GM21360 (cell line): ENCODE measurements around the gene C1orf21.

Experiments used
- ATAC-seq: cut with Tn5 transposase; IDR thresholded peaks from one replicate; pipeline ENCODE4 v1.9.1; 2021; ENCODE audit warnings: mild to moderate bottlenecking, moderate library complexity; ENCODE audit not compliant: unreplicated experiment

The C1orf21 gene

DNA sequence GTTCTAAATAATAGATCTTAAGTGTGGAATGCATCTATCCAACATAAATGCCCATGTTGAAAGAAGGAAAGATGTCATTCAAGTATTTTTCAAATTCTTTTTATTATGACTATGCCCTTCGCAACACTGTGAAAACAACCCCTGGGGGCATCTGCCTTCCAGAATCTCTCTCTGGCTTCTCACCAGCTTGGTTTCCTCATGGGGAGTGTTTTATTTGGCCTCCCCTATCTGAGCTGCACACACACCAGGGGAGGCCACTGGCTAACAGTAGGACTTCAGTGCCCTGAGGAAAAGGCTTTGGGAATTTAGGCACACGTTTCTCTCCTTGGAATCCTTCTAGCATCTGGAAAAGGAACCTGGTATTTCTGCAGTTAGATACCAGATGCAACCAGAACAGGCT is 237.2 kb downstream of the C1orf21 start:
- ATAC-seq = no peak

DNA sequence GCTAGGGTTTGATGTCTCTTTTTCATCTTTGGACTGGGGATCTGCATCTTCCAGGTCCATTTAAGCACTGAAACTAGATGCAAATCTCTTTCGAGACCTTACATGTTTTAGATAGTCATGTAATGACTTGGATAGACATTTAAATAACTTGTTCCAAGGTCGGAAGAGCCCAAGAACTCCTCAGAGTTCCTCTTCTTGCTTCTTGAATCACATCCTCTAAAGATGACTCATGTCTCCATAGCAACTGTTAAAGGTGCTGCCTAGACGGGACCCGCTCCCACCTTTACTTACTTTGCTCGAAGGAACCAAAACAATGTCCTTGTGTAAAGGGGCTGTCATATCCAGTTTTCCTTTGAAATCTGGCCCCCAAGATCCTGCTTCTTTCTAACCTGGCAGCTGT is 237.8 kb downstream of the C1orf21 start:
- no peak for ATAC-seq

DNA sequence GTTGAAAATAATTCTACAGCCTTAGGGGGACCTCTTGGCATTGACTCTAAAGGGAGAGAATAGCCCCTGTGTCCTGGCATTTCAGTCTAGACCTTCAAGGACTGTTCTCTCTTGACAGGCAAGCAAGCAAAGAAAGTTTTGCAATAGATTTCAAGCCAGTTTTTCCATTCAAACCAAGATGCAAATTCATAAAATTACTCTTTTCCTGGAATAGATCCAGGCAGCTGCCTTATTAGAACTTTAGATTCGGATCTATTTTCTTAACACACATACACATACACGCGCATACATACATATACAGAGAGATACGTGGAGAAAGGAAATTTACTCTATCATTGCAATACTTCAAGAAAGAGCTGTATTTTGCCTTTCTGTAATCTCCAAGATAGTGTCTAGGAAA is 238.4 kb downstream of the C1orf21 start:
- ATAC-seq = no peak

DNA sequence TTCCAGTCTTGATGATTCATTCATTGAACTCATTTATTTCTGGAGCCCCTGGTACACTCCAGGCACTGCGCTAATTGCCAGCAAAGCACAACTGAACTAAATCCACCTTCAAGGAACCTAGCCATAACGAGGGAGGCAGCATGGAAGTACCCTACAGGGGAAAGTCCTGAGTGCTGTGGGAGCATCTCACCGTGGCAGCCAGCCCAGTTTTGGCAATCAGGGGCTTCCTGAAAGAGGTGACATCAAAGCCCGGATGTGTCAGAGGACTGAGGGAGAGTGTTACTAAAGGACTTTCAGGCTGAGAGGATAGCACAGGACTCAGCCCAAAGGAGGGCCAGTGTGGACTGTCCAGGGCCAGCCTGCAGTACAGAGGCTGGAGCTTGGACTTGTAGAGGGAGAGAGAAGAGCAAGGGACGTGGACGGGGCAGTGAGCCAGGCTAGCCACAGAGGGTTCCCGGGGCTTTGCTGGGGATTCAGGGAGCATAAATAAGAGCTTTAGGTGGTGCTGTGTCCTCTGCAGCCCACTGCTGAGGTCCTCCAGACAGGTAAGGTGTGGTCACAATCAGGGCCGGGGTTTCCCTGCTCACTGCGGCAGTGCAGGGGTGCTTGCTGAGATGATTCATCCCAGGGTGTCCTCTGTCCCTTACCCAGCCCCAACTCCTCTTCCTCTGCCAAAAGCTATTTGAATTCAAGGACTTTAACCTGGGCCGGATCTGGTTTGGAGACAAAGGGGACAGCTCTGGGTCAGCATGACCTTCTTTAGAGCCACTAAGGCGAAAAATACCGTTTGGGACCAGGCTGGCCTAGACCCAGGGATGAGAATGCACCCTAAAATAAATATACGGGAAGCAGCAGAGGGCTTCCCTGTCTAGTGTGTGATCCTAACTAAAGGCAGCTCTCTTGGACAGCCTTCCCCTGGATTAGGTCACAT is 239.5 kb downstream of the C1orf21 start:
- no peak for ATAC-seq

DNA sequence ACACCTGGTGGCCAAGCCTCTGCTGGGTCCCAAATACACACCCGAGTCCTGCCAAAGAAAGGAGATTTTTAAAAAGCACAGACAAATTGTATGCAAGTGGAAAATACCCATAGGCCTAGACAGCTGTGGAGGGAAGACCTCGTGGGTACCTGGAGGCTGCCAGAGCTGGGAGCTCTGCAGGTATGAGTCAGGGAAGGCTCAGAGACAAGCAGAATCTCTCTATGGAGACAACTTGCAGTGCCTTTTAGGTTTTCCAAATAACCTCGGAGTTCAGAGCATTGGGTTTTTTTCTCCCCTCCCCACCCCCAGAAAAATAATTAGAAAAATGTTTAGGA is 240.1 kb downstream of the C1orf21 start:
- no peak for ATAC-seq

DNA sequence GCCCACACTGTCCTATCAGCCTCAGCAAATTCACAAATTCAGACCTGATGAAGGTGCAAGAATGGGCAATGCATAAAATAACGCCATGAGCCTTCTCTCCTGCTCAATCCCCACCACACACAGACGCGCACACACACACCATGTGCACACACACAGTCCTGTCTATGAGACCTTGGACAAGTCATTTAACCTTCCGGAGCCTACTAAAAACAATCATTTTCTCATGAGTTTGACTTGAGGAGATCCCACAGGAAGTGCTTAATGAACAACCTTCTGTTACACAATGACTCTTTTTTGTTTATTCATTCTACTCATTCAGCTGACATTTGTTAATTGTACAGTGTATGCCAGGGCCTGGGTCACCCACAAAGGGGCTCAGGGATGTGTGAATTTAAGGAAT is 242.4 kb downstream of the C1orf21 start:
- no peak for ATAC-seq

DNA sequence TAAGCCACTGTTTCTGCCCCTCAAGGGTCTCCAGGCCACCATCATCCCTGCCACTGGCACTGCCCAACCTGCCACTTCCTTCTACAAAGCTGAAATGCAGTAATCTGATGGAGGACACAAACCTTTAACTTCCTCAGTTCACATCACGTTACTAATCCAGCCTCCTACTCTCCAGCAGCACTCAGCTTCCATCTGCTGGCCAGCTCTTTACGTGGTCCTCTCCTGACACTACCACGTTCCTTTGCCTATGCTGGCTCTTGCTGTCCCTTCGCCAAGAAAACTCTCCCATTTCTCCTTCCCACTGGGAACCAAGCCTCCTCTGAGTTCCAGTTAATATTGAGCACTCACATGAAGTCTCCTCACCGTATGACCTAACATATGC is 243.8 kb downstream of the C1orf21 start:
- ATAC-seq = no peak

DNA sequence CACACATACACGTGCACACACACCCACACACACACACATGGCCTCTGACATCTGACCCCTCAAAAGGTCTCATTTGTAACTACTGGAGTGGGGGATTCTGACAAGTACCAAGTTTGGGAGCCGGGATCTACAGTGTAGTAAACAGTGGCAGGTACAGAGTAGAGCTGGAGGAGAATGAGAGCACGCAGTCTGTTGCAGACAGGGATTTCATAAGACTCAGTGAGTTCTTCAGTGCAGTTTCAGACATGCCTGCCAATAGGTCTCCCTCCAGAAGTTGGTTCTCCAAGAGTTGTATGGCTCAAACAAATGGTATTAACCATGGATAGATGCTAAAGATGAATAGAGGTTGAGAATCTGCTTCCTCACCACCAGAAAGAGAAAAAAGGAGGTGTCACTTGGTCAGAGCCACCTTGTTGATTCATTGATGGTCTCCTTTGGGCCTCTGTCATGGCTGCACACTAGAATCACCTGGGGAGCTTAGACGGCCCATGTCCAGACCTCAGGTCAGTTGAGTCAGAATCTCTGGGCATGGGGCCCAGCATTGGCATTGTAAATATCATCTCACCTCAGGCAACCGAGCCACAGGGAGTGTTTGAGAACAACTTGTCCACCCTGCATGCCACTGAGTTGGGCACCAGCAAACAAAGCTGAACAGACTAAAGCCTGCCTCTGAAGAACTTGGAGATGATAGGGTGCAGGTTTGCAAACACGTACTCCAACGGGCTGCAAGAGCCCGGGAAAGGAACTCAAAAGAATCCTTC is 245.8 kb downstream of the C1orf21 start:
- no peak for ATAC-seq

DNA sequence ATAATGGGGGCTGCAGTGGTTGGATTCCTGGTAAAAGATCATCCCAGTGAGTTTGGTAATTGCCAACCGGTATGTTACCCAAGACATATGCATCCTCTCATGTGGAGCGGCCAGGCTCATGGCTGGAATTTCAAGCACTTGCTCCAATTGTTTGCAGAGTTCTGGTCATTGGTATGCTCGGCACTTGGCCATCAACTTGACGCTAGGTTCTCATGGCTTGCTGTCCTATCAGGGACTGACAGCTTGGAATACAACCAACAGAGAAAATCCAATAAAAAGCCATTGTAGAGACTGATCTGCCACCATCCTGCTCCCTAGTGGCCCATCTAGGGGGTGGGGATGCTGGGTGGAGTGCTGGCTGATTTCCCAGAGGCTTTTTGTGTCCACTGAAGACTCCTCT is 247.0 kb downstream of the C1orf21 start:
- no peak for ATAC-seq

DNA sequence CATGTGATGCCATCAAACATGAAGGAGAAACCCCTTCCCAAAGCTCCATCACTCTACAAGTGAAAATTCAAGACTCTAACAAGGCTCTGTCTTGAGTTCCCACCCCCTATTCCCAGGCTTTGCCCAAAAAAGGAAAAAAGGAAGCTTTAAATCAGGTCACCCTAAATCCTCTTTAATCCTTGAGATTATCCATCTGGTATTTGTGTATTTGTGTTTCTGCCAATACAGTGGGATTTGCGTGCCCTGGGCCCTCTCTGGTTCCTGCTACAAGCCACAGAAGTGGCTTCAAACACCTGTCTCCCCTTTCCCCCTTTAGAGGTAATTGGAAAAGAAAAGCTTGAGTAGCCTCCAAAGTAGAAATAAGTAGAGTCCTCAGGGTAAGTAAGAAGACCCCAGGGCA is 247.5 kb downstream of the C1orf21 start:
- no peak for ATAC-seq

DNA sequence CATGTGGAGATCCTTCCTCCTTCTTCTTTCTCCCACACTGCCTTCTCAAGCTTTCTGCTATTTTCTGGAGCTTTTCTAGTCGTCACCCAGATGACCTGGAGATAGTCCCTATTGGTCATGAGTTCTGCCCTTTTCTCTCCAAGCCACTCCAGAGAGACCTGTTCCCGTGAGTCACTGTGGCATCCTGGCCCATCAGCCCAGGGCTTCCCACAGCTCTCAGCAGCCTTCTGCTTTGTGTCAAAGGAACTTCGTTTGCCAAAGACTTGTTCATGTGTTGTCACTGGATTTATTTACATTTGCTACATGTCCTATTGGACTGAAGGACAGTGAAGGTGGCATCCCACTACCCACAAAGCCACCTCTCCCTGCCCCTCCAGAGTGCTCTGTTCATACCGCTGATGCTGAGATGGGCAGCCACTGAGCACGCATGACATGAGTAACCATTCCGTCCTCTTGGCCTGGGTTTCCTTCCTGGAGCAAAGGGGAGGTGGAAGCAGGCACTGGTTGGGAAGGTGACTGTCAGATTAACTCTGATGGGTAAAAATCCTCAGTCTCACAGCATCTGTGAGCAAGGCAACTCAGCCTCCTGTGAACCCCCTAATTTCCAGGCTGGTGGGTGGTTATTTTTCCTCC is 248.6 kb downstream of the C1orf21 start:
- no peak for ATAC-seq

DNA sequence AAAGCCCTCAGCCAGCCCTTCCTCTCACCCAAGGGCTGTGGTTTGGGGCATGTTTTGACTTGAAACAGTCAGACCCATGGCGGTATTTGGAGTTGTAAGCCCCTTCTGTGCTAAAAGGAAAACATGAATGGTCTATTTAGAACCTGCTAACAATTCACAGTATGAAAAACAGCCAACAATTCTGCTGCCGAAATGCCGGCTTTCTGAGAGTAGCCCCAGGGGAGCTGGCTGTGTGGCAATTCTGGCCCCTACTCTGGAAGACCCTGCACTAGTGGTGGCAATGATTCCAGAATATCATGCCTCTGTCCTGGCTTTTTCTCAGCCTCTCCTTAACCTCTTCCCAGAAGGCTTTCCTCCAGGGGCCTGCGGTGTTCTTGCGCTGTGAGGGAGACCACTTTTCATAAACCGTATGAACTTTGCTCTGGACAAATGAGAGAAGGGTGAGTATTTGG is 249.2 kb downstream of the C1orf21 start:
- ATAC-seq = no peak

DNA sequence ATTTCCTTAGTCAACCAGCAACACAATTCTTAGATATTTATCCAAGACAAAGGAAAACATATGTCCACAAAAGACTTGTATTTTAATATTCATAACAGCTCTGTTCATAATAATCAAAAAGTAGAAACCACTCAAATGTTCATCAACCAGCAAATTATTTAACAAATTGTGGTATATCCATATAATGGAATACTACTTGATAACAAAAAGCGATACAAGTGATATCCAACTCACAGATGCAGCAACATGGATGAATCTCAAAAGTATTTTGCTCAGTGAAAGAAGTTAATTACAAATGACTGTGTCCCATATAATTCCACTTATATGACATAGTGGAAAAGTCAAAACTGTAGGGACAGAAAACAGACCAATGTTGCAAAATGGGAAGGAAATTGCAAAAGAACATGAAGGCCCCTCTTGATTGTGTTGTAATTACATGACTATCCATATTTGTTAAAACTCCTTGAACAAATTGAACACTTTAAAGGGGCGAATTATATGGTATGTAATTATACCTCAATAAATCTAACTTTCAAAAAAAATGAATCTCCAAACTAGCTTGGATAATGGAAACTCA is 250.9 kb downstream of the C1orf21 start:
- no peak for ATAC-seq

DNA sequence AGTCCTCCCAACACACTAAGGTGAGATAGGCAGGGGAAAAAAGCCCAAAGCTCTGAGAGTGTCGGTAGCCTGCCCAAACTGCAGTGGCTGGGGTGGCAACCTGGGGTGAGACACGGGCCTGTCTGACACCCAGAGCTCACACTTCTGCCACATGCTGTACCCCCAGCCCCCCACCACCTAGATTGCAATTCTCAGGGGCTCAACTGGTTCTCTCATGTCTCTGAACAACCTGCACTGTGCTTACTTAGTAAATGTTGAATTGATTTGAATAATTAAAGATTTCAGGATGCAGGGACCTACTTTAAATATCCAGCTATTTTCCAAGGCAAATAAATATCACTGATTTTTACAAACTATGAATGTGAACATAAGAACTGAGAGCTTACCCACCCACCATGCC is 252.4 kb downstream of the C1orf21 start:
- ATAC-seq = no peak

DNA sequence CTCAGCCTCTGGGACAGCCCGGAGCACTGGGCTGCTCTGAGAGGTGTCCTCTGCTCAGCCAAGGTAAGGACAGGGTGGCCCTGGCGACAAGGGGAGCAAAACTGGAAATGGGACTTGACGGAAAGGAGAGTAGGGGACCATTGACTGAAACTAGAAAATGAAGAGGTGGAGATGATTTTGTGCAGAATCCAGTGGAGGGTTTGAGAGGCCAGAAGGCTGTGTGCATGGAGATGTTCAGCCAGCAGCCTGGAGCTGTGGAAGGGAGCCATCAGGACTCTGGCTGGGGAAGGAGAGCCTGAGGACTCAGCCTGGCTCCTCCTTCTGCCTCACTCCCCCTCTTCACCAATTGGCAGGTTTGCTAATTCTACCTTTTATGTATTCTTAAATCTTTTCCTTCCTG is 253.7 kb downstream of the C1orf21 start:
- no peak for ATAC-seq

DNA sequence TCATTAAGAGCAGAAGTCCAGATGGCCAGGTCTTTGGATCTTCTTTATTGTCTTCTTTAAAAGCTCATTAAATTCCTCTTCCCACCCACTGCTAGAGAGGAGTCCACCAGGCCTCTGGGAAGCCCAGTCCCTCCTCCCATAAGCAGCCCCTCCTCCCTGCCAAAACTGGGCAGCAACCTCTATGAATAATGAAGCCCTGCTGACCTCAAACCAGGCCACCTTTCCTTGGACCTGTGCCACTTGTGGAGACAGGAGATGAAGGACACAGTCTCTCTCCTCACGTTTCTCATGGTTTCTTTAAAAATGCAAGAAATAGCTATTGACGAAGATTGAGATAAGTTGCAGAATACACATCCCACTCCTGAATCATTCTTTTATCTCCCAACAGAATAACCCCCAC is 255.1 kb downstream of the C1orf21 start:
- no peak for ATAC-seq

DNA sequence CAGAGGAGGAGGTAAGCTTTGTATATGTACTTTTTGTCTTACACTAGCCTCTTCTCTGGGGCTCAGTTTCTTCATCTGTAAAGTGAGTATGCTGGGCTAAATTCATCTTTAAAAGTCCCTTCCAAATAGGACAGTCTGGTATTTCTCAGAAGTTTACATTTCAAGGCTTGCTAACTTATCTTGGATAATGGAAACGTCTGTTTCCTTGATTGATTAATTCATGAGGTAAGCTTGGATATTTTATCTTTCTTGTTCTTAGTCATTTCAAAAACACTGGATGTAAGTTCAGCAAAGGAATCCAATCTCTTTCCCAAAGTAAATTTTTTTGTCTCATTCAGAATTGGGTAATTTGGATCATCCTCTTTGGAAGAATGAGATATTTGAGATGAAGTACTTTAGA is 256.8 kb downstream of the C1orf21 start:
- no peak for ATAC-seq

DNA sequence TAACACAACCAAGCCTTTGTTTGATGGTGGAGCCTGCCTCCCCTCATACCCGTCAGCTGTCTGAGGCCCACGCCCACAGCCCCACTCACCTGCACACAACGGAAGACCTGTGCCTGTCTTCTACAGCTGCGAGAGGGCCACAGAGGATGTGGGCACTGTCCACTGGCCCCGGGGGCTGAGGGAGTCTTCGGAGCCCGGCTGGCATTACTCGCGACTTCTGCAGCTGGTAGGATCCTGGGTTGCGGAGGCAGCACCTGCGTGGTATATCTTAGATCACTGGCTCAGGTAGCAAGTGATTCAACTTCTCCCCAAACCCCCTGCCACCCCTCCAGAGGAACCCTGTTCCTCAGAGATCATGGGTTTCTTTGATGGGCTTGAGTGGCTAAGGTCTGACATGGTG is 257.9 kb downstream of the C1orf21 start:
- ATAC-seq = no peak

DNA sequence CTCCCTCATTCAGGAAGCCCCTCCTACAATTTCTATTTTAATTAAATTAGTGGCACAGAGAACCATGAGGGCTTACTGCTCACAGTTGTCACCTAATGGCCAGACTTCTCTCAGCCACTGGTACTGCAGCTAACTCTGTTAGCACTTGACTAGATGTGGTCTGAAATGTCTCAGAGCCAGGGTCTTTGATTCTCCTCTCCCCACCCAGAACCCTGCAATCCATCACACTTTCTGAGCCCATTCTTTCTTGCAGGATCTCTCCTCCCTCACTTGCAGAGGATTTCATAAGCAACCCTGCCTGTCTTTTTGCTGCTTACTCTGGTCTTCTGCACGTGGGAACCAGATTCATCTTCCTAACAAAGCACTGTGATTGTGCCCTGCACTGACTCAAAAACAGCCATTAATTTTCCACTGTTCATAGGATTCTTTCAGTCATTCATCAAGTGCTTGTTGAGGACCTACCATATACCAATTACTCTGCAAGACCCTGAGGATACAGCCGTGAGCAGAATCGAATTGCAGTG is 259.4 kb downstream of the C1orf21 start:
- ATAC-seq = no peak

DNA sequence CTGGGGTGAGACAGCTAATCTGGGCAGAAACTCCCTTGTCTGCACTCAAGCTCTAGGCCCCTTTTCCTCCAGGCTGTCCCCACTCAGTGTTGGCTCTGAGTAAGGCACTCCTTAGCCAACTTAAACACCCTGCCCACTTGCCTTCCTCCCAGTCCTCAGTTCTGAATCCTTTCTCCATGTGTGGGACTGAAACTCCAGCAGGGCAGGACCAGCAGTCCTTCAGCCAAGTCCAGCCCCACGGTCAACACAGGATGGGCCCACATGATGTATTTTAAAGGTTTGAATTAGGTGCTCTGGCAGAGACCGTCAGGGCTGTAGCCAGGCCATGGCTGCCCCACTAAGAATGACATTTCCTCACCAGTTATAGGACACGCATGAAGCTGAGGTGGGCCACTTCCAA is 260.0 kb downstream of the C1orf21 start:
- no peak for ATAC-seq

DNA sequence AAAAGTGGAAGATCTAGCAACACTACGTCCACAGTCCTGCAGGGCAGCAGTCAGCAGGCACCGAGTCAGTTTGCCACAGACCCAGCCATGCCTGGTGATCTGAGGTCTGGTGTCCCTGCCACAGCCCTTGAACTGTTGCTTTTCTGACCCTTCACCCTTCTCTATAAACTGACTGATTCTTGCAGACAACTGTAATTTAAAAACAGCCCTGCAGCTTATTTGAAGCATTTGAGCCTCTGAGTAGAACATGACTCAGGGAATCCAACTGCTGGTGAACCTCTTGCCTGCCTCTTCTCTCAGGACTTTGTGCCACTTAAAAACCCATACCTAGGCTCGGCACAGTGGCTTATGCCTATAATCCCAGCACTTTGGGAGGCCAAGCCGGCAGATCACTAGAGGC is 260.6 kb downstream of the C1orf21 start:
- ATAC-seq = no peak
